ENCODE data around the gene ADAMTS14.
"Not testable (repeated sequence)": the region's sequence is repeated elsewhere in the genome, so short reads cannot be mapped to it uniquely, and the experiment has no call there.

The ADAMTS14 gene

GRCh38 chr10:70656489-70656888 lies 15.8 kb upstream of the ADAMTS14 start:
- peak; percentile 70 for FAIRE-seq
- peak; percentile 80 for DNase-seq (ENCODE audit: insufficient read length, low spot score)

DNA sequence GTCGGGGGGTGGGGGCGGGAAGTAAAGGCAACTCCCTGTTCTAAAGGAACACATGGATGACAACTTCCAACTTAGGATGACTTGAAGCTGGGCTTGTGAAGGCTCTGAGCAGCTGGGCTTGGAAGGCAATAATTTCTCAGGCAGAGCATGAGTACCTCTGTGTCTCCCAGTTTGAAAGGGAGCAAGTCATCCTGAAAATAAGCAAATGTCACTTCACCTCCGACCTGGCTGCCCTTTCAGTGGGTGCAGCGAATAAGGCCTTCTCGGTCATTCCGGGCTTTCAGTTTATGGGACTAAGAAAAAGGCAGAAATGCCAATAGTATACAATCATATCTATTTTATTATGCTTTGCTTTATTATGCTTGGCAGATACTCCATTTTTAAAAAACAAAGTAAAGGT lies 15.3 kb upstream of the ADAMTS14 start:
- no peak for FAIRE-seq
- no peak for DNase-seq (ENCODE audit: insufficient read length, low spot score)

- no peak for FAIRE-seq
- no peak for DNase-seq (ENCODE audit: insufficient read length, low spot score)
These were observed 13.6 kb upstream of the ADAMTS14 start for GRCh38 chr10:70658582-70659136.

DNA sequence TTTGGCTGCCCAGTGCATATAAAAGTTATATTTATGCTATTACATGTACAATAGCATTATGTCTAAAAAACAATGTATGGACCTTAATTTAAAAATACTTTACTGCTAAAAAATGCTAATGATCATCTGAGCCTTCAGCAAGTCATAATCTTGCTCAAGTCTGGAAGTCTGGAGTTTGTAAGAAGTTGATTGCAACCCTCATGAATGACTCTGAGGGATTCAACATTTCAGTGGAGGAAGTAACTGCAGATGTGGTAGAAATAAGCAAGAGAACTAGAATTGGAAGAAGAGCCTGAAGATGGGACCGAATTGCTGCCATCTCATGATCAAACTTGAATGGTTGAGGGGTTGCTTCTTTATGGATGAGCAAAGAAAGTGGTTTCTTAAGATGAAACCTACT lies 13.0 kb upstream of the ADAMTS14 start:
- FAIRE-seq (no peak), DNase-seq (ENCODE audit: insufficient read length, low spot score) (no peak)

DNA sequence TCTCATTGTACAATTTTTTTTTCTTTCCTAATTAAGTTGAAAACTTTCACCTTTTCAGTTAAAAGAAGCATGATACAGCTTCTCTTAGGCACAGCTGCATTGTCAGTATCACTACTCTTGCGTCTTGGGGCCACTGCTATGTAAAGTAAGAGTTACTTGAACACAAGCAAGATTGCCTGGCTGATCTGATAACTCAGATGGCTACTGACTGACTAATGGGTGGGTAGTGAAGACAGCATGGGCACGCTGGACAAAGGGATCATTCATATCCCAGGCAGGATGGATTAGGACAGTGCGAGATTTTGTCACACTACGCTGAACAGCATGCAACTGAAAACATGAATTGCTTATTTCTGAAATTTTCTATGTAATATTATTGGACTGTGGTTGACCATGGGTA lies 11.6 kb upstream of the ADAMTS14 start:
- FAIRE-seq (no peak), DNase-seq (ENCODE audit: insufficient read length, low spot score) (no peak)

DNA sequence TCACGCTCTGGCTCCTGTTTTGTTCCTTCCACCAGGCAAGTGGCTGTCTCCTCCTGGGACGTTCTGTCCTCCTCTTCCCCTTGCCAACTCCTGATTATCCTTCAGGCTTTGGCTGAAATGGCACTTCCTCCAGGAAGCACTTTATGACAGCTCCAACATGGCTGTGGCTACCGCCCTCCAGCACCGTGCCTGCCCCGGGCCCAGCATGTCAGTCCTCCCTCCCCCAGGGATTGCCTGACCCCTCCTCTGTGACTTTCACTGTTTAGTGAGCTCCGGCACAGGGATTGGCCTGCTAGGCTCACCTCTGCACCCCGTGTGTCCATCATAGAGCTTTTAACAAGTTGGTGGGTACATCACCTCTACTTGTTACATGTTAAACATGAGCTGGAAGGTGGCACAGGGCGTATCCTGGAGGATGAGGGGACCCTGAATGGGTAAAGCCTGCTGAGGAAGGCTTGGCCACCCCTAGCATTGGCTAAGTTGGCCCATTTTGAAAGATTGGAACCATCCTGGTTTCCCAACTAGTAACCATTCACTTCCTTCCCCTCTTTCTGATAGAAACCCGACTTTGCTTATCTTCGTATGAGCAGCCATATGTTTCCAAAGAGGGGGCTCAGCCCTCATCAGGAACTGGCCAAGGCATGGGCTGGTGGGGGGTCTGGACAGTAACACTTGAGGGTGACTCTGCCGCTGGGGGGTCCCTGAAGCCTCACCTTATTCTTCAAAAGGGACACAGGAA lies 10.5 kb upstream of the ADAMTS14 start:
- no peak for FAIRE-seq

DNA sequence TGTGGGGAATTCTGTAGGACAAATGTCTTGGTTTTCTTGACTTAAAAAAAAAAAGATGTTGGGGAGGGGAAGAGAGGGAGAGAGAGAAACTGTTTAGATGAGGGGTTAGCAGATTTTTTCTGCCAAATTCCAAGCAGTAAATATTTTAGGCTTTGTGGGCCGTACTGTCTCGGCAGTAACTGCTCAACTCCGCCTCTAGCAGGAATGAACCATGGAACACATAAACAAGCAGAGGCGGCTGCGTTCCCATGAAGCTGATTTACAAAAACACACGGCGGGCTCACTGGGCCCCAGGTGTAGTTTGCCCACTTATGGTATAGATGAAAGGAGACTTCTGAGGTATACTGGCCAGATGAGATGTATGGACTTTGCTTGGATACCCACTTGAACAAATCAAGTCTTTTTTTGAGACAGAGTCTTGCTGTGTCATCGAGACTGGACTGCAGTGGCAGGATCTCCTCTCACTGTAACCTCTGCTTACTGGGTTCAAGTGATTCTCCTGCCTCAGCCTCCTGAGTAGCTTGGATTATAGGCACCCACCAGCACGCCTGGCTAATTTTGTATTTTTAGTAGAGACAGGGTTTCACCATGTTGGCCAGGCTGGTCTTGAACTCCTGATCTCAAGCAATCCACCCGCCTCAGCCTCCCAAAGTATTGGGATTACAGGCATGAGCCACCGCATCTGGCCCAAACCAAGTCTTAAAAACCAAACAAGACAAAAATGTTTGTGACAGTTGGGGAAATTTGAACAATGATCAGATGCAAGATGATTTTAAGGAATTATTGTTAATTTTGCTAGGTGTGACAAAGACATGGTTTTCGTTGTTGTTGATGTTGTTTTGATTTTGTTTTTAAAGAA lies 9.7 kb upstream of the ADAMTS14 start:
- DNase-seq (ENCODE audit: insufficient read length, low spot score) (no peak), FAIRE-seq (no peak)

More for the DNA sequence above, 10.5 kb upstream of the ADAMTS14 start:
- no peak for DNase-seq (ENCODE audit: insufficient read length, low spot score)

DNA sequence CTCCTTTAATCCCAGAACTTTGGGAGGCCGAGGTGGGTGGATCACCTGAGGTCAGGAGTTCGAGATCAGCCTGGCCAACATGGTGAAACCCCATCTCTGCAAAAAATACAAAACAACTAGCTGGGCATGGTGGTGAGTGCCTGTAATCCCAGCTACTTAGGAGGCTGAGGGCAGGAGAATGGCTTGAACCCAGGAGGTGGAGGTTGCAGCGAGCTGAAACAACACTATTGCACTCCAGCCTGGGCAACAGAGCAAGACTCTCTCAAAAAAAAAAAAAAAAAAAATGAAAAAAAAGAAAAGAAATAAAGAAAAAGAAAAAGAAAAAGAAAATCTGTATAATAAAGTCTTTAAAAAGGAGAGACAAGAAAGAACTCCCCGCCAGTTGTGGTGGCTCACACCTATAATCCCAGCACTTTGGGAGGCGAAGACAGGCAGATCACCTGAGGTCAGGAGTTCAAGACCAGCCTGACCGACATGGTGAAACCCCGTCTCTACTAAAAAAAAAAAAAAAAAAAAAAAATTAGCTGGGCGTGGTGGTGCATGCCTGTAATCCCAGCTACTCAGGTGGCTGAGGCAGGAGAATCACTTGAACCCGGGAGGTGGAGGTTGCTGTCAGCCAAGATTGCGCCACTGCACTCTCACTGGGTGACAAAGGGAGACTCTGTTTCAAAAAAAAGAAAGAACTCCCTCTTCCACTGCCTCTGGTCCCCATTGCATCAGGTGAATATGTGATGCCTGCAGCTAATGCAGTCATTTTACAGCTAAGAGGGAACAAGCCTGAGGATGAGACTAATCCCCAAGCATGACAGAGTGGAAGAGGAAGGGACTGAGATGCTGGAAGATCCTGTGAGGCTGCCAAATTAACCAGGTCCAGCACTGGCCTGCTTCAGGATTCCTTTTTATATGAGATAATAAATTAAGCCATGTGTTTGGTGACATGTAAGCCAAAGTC lies 8.6 kb upstream of the ADAMTS14 start:
- not testable (repeated sequence) for FAIRE-seq; DNase-seq (ENCODE audit: insufficient read length, low spot score)

DNA sequence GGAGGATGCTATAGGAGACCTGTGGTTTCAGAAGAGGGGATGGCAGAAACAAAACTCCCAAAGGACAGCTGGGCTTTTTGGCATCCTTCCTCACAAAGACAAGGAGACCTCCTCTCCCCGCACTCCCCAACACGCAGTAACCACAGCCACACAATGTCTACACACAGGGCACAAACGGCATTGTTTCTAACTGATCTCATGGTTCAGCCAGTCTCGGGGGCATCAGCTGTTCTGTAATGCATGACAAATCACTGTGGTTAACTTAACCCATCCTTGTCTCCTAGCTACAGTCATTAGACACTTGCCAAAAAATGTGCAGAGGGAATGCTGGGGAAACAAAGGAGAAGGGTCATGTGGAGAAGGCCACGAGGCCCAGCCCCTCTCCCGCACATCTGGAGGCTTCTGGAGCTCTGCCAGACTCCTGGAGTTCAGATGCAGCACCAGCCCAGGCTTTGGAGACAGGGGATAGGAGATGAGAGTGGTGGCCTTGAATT lies 7.6 kb upstream of the ADAMTS14 start:
- peak; percentile 87 for FAIRE-seq
- DNase-seq (ENCODE audit: insufficient read length, low spot score), result peak; percentile 77

- DNase-seq (ENCODE audit: insufficient read length, low spot score) (no peak), FAIRE-seq (no peak)
These were observed 5.1 kb upstream of the ADAMTS14 start for GRCh38 chr10:70666960-70667798.

DNA sequence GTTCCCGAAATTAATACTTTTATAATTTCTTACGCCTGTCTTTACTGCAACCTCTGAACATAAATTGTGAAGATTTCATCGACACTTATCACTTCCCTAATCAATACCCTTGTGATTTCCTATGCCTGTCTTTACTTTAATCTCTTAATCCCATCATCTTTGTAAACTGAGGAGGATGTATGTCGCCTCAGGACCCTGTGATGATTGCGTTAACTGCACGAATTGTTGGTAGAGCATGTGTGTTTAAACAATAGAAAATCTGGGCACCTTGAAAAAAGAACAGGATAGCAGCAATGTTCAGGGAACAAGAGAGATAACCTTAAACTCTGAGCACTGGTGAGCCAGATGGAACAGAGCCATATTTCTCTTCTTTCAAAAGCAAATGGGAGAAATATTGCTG lies 4.5 kb upstream of the ADAMTS14 start:
- FAIRE-seq; DNase-seq (ENCODE audit: insufficient read length, low spot score): not testable (repeated sequence)

DNA sequence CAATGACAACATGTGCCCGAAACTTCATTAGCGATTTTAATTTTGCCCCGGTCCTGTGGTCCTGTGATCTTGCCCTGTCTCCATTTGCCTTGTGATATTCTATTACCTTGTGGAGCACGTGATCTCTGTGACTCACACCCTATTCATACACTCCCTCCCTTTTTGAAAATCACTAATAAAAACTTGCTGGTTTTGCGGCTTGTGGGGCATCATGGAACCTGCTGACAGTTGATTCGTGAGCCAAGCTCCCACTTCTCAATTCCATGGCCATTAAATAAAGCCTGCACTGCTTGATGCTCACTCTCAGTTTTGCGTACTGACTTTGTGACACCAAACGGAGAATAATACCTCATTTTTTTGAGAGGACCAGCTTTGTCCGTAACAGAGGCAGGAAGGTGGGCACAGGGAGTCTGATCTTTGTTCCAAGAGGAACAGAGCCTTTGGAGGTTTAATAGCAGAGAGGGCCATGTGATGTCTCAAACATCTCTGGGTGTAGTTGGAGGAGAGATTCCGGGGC lies 3.8 kb upstream of the ADAMTS14 start:
- DNase-seq (ENCODE audit: insufficient read length, low spot score) (no peak), FAIRE-seq (no peak)

DNA sequence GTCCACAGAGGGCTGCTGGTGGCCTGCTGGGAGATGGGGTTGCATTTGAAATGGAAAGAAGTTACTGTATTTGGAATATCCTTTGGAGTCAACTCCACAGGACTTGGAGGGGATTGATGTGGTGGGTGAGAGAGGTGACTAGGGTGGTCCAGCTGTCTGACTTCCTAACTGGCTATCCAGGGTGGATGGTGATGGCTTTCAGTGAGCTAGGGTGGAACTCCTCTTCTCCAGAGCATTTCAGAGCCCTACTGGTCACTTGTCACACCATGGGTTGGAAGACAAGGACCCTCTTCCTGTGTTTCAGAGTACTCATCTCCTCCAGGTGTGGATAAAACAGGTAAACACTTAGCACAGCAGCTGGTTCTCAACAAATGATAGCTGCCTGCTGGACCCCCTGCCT lies 3.3 kb upstream of the ADAMTS14 start:
- DNase-seq (ENCODE audit: insufficient read length, low spot score), result no peak
- no peak for FAIRE-seq

DNA sequence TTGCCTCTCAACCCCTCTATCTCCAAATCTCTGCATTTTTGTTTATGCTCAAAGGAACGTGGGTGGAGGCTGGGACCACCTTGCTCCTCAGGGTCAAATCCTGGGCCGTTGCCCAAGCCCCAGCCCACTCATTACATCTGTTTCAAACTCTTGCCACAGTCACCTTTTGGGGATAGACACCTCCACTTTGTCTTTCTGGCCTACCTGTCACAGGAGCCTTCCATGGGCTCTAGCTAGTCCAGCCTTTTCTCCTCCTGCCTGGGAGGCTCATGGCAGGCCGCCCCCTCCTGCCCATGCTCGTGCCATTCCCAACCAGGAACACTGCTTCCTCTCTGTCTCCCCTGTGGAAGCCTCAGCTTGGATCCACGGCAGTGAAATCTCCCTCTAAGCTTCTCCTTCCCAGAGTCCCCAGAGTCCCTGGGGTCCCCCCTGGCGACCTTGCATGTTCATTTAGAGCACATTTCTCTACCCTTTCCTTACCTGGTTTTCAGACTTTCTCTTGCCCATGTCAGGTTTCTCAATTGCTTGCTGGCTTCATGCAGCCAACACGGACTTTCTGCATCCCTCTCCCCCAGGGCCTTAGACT lies 2.5 kb upstream of the ADAMTS14 start:
- no peak for FAIRE-seq
- DNase-seq (ENCODE audit: insufficient read length, low spot score), result no peak

DNA sequence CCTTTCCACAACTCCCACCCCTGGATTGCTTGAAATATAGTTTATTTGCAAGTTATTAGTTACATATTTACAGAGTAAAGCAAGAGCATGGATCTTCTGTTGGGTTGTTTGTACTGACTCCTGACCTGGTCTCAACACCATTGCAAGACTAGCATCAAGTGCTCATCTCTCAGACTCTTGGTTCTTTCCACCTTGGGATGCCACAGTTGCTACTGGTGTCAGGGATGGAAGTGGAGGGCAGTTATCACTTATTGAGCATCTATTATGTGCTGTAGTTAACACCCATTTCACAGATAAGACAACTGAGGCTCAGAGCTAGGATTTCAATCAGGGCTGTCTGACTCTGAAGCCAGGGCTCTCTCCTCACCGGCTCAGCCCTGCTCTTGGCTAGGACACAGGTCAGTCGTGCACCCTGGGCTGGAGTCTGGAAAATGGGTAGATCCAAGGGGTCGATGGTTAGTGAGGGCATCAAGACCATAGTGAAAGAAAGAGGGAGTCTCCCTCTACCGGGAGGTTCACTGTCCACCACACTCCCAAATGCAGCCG lies 614 bp upstream of the ADAMTS14 start:
- DNase-seq (ENCODE audit: insufficient read length, low spot score) (no peak), FAIRE-seq (no peak)

DNA sequence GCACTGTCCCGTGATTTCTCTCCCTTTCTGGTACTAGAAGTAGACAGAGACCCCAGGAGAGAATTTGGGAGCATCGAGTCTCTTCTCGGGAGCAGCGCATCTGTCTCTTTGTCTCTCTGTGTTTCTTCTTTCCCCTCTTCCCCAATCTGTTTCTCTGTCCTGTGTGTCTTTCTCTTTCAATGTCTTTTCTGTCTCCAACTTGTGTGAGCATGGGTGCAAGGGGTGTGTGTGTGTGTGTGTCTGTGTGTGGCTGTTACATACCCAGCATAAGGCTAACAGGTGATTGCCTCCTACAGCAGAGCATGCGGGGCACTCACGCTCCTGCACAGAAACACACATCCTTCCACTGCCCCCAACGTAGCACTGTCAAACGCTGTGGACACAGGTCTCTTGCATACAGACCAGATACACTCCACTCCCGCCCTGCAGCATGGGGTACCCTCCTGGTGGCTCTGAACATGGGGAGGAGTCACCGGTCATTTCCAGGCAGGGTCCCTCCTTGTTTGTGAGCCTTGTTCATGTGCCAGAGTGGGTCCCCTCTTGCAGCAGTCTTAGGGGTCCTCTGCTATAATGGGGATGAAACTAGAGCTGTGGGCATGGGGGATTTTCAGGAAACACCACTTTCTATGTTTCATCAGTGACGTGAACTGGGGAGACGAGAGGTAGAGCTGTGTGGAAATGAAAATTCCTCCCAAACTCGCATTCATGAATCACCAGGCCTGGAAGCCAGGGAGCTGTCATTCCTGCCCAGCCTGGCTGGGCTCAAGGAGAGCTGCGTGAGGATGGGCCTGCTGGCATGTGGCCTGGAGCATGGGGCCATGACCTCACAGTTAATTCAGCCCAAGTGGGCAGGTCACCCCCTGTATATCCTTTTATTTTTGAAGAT lies 980 bp downstream of the ADAMTS14 start:
- FAIRE-seq, result peak; percentile 90

DNA sequence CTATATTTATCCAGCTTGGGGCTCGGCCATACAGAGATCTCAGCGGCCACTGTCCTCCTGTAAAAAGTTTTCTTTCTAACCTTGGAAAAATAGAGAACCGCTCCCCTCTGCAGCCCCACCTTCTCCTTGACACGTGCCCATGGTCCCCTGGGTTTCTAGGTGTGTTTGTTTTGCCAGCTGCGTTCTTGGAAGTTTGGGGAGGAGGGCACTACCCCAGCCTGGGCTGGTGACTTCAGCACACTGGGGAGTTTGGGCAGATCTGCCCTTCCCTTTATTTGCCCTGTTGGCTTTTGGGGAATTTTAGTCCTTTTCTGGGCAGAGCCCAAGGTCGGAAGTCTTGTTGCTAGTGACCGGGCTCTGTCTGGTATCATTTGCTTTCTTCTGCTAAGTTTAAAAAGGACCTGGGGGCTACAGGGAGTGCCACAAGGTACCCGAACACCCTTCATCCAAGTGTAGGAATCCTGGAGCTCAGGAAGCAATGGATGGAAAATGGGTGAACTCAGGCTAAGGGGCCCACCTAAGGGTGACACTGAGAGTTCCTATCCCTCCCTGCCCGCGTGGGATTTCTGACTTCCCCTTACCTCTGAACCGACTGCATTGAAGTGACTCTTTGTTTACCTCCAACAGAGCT lies 1.7 kb downstream of the ADAMTS14 start:
- DNase-seq (ENCODE audit: insufficient read length, low spot score) (no peak), FAIRE-seq (no peak)

More for the DNA sequence above, 980 bp downstream of the ADAMTS14 start:
- DNase-seq (ENCODE audit: insufficient read length, low spot score), result peak; percentile 84

Data from HTR-8/SVneo (cell line).